Glutamatergic neuron (in vitro differentiated cells): ENCODE results near the gene SMIM23. TPM values are rescaled to one million over a fixed set of nuclear protein-coding genes. Genes with fewer than 3 reads are reported as not detected.
"Not testable (repeated sequence)": the region's sequence is repeated elsewhere in the genome, so short reads cannot be mapped to it uniquely, and the experiment has no call there.

Source experiments
- DNase-seq: peaks from one replicate; pipeline ENCODE4 v3.0.0; 2022
- H3K27ac Mint-ChIP-seq: one replicate; pipeline ENCODE4 v1.8.0; 2020; ENCODE audit warnings: mild to moderate bottlenecking, mixed read lengths, inconsistent platforms; ENCODE audit not compliant: unreplicated experiment
- H3K27me3 Mint-ChIP-seq: one replicate; pipeline ENCODE4 v1.8.0; 2020; ENCODE audit warnings: mild to moderate bottlenecking, moderate library complexity, mixed read lengths, inconsistent platforms; ENCODE audit not compliant: unreplicated experiment
- H3K36me3 Mint-ChIP-seq: one replicate; pipeline ENCODE4 v1.8.0; 2020; ENCODE audit warnings: mild to moderate bottlenecking, mixed read lengths, inconsistent platforms; ENCODE audit not compliant: unreplicated experiment
- H3K4me1 Mint-ChIP-seq: one replicate; pipeline ENCODE4 v1.8.0; 2020; ENCODE audit warnings: mild to moderate bottlenecking, low read depth, mixed read lengths, inconsistent platforms; ENCODE audit not compliant: unreplicated experiment
- H3K4me3 Mint-ChIP-seq: one replicate; pipeline ENCODE4 v1.8.0; 2020; ENCODE audit warnings: mild to moderate bottlenecking, mixed read lengths, inconsistent platforms; ENCODE audit not compliant: unreplicated experiment
- H3K9me3 Mint-ChIP-seq: one replicate; pipeline ENCODE4 v1.8.0; 2020; ENCODE audit warnings: mild to moderate bottlenecking, moderate library complexity, mixed read lengths, inconsistent platforms; ENCODE audit not compliant: unreplicated experiment
- CTCF ChIP-seq: fragments of 200-600 bp; sonication (generic); IDR thresholded peaks from one replicate; pipeline ENCODE4 v1.5.0; 2021; ENCODE audit not compliant: partially characterized antibody, unreplicated experiment
- total RNA-seq: library from RNA; stranded (reverse); fragmentation: NEBNext Ultra II Directional; extraction: Animal tissue kit (Norgen Biotek cat#: 25700); gene quantifications from one replicate; pipeline ENCODE4 v1.2.1, GENCODE V29; 2021; ENCODE audit not compliant: unreplicated experiment

Gene SMIM23
- total RNA-seq, 1 donor from 2014 or later: not detected

- H3K27ac Mint-ChIP-seq: no peak overlapping the region
- H3K27me3 Mint-ChIP-seq: peaks cover 9% of the 10 kb centered on the region
- TF ChIP-seq CTCF: no peak
- peaks cover 3% of the 10 kb centered on the region for H3K9me3 Mint-ChIP-seq
- H3K36me3 Mint-ChIP-seq: peaks cover 9% of the 10 kb centered on the region
- no peak overlapping the region for H3K4me3 Mint-ChIP-seq
- H3K4me1 Mint-ChIP-seq: no peaks in the 10 kb centered on the region
- DNase-seq: no peak
These were observed 8.6 kb upstream of the SMIM23 start for GRCh38 chr5:171776770-171777759.

GRCh38 chr5:171781744-171782143, 3.9 kb upstream of the SMIM23 start:
- not testable (repeated sequence) for H3K4me3 Mint-ChIP-seq, H3K27me3 Mint-ChIP-seq, H3K27ac Mint-ChIP-seq, H3K4me1 Mint-ChIP-seq, DNase-seq, H3K9me3 Mint-ChIP-seq
- H3K36me3 Mint-ChIP-seq: peaks cover 10% of the 10 kb centered on the region

- DNase-seq: no peak
- no peak overlapping the region for H3K27ac Mint-ChIP-seq
These were observed 3.2 kb upstream of the SMIM23 start for GRCh38 chr5:171782332-171782966.

GRCh38 chr5:171783051-171783450, 2.6 kb upstream of the SMIM23 start:
- Mint-ChIP-seq H3K27me3 (peaks cover 6% of the 10 kb centered on the region), H3K27ac (no peak overlapping the region), H3K36me3 (peaks cover 10% of the 10 kb centered on the region), H3K4me1 (peaks cover 2% of the 10 kb centered on the region), H3K4me3 (no peak overlapping the region), H3K9me3 (peaks cover 1% of the 10 kb centered on the region)
- DNase-seq: no peak
- TF ChIP-seq CTCF: no peak

More at GRCh38 chr5:171782332-171782966, 3.2 kb upstream of the SMIM23 start:
- Mint-ChIP-seq H3K27me3 (peaks cover 6% of the 10 kb centered on the region), H3K4me3 (no peak overlapping the region), H3K9me3 (peaks cover 1% of the 10 kb centered on the region), H3K36me3 (peaks cover 10% of the 10 kb centered on the region), H3K4me1 (peaks cover 2% of the 10 kb centered on the region)
- TF ChIP-seq CTCF: no peak

- no peak for TF ChIP-seq CTCF
- Mint-ChIP-seq H3K4me3 (no peak overlapping the region), H3K27me3 (peaks cover 4% of the 10 kb centered on the region)
These were observed 3.7 kb downstream of the SMIM23 start for GRCh38 chr5:171789353-171789752.

More at GRCh38 chr5:171789353-171789752, 3.7 kb downstream of the SMIM23 start:
- Mint-ChIP-seq H3K9me3 (no peaks in the 10 kb centered on the region), H3K36me3 (no peaks in the 10 kb centered on the region), H3K4me1 (peaks cover 5% of the 10 kb centered on the region), H3K27ac (no peak overlapping the region)
- DNase-seq: no peak
